Measurements from ENCODE around the gene CMSS1.

Gene CMSS1

GRCh38 chr3:99927671-99928457, 110.2 kb downstream of the CMSS1 start:
- Histone ChIP-seq H3K9me3 (ENCODE audit: control insufficient read depth in 2 of 2, low read length in 2 of 2) (no peaks in the 10 kb centered on the region), H3K36me3 (ENCODE audit: control insufficient read depth in 2 of 2, insufficient read depth in 2 of 2, low read length in 2 of 2) (no peaks in the 10 kb centered on the region), H3K4me3 (ENCODE audit: low read length in 2 of 2) (no peak overlapping the region), H3K9ac (ENCODE audit: low read depth in 1 of 2, low read length in 2 of 2) (no peak overlapping the region), H3K27ac (ENCODE audit: low read depth in 2 of 2, low read length in 2 of 2) (peak overlapping the region; percentile 41 to 56), H3K4me1 (ENCODE audit: control insufficient read depth in 2 of 2, insufficient read depth in 2 of 2, low read length in 2 of 2) (peaks cover 5 to 8% of the 10 kb centered on the region in 2 donors), H3K27me3 (ENCODE audit: control insufficient read depth in 2 of 2, insufficient read depth in 2 of 2, low read length in 2 of 2) (no peaks in the 10 kb centered on the region)

DNA sequence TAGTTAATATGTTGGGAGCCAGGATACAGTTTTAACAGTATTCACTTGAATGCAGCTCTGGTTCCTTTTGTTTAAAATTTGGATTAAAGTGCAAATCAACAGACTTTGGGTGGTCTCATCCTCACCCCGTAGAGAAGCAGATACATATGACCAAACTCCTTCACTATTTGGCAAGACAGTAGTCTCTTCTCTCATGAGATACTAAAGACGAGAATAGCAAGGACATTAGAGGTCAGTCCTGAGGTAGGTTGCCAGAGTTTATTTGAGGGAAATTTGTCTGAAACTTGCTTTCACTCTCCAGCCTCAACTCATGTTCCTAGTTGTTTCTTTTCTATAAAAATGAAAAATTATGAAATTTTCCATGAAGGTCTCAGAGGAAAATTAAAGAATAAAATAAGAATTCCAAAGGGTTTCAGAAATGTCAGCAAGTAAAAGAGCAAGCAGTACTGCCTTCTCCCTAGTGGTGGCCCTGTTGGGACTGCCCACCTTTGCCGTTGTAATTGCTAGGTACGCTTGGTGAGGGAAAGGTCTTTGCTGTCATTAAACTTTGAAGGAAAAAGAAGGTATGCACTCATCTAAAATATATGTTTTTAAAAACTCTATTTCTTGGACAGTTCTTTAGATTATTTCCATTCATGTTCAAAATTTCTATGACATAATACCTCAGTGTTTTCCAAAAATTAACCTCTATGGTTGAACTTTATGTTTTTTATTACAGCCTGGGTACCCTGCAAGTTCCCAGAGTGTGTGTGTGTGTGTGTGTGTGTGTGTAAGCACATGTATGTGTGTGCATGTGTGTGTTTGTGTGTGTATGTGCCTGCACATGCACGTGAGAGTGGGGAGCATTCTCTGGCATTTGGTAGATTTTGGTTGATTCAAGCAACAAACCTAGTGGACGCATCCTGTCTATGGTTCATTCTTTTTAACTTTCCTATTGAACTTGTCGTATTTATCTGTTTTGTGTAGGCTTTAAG, 111.4 kb downstream of the CMSS1 start:
- H3K4me1 ChIP-seq (ENCODE audit: control insufficient read depth in 2 of 2, insufficient read depth in 2 of 2, low read length in 2 of 2): peaks cover 5 to 8% of the 10 kb centered on the region in 2 donors
- H3K9ac ChIP-seq (ENCODE audit: low read depth in 1 of 2, low read length in 2 of 2): no peak overlapping the region
- no peaks in the 10 kb centered on the region for H3K36me3 ChIP-seq (ENCODE audit: control insufficient read depth in 2 of 2, insufficient read depth in 2 of 2, low read length in 2 of 2)
- no peak overlapping the region for H3K4me3 ChIP-seq (ENCODE audit: low read length in 2 of 2)
- H3K9me3 ChIP-seq (ENCODE audit: control insufficient read depth in 2 of 2, low read length in 2 of 2): no peaks in the 10 kb centered on the region
- peak overlapping the region; percentile 38 to 49 for H3K27ac ChIP-seq (ENCODE audit: low read depth in 2 of 2, low read length in 2 of 2)
- no peaks in the 10 kb centered on the region for H3K27me3 ChIP-seq (ENCODE audit: control insufficient read depth in 2 of 2, insufficient read depth in 2 of 2, low read length in 2 of 2)

DNA sequence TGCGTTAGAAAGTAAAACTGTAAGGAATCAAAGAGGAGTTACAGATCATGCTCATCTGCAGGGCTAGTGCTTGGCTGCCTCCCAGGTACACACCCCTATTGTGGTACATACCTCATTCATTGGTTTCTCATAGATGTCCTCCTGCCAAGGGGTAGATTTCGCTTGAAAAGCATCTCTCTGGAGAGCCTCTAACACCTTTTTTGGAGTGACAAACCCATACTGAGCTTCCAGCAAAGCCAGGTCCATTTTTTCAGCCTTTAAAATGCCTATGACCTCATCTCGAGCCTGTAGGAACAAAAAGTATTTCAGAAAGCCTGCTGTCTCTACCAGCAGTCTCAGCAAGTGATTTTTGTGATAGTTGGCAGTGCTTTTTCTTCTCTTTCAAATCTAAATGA, 112.1 kb downstream of the CMSS1 start:
- H3K4me1 ChIP-seq (ENCODE audit: control insufficient read depth in 2 of 2, insufficient read depth in 2 of 2, low read length in 2 of 2): peaks cover 6 to 8% of the 10 kb centered on the region in 2 donors
- no peak overlapping the region for H3K4me3 ChIP-seq (ENCODE audit: low read length in 2 of 2)
- no peak overlapping the region for H3K9ac ChIP-seq (ENCODE audit: low read depth in 1 of 2, low read length in 2 of 2)
- peak overlapping the region; percentile 38 to 49 for H3K27ac ChIP-seq (ENCODE audit: low read depth in 2 of 2, low read length in 2 of 2)
- H3K36me3 ChIP-seq (ENCODE audit: control insufficient read depth in 2 of 2, insufficient read depth in 2 of 2, low read length in 2 of 2): no peaks in the 10 kb centered on the region
- no peaks in the 10 kb centered on the region for H3K9me3 ChIP-seq (ENCODE audit: control insufficient read depth in 2 of 2, low read length in 2 of 2)
- no peaks in the 10 kb centered on the region for H3K27me3 ChIP-seq (ENCODE audit: control insufficient read depth in 2 of 2, insufficient read depth in 2 of 2, low read length in 2 of 2)

DNA sequence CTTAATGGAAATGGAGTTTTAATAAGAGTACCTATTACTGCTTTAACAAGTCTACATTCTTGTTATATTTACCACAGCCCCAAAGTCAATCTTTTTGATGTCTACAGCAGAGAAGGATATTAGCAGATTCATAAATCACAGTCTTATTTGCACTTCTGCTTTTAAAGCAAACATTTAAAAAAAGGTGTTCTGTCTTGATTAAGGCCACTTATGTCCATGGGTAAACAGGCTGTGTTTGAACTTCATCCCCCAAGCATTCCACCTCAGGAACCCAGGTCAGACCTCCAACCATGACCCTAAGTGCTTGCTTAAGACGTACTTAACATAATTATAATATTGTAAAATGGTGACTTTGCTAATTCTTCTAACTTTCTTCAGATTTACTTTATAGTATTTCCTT, 113.4 kb downstream of the CMSS1 start:
- H3K9ac ChIP-seq (ENCODE audit: low read depth in 1 of 2, low read length in 2 of 2): no peak overlapping the region
- no peaks in the 10 kb centered on the region for H3K36me3 ChIP-seq (ENCODE audit: control insufficient read depth in 2 of 2, insufficient read depth in 2 of 2, low read length in 2 of 2)
- peaks cover 6 to 9% of the 10 kb centered on the region in 2 donors for H3K4me1 ChIP-seq (ENCODE audit: control insufficient read depth in 2 of 2, insufficient read depth in 2 of 2, low read length in 2 of 2)
- no peak overlapping the region for H3K4me3 ChIP-seq (ENCODE audit: low read length in 2 of 2)
- no peaks in the 10 kb centered on the region for H3K27me3 ChIP-seq (ENCODE audit: control insufficient read depth in 2 of 2, insufficient read depth in 2 of 2, low read length in 2 of 2)
- H3K9me3 ChIP-seq (ENCODE audit: control insufficient read depth in 2 of 2, low read length in 2 of 2): no peaks in the 10 kb centered on the region
- H3K27ac ChIP-seq (ENCODE audit: low read depth in 2 of 2, low read length in 2 of 2): no peak overlapping the region

DNA sequence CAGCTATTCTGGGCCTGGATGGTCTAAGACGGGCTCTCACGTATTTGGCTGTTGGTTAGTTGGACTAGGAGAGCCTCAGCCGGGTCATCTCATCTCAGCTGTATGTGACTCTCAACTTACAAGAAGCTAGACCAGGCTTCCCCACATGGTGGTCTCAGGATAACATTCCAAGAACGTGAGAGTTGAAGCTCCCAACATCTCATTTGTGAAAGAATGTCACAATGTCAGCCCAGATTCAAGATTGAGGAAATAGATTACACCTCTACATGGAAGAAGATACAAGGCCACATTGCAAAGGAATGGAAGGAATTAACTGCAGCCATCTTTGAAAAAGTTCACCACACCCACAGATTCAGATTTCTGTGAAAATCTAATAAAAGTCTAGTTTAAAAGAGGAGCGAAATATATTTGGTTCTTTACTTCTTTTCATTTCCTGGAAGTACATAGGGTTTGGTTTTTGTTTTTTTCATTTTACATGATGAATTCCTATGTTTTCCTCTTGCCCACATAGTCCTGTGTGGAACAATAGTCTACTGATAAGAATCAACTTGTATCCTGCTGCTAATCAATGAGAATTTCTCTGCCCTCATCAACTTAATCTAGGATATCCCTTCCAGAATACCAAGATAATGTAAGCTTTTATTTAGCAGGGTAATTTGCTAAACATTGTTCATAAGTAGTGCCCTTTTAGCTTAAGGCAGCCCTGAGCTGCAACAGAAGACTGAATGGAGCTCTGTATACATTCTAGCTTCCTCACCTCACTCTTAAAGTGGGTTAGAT, 116.5 kb downstream of the CMSS1 start:
- Histone ChIP-seq H3K4me3 (ENCODE audit: low read length in 2 of 2) (no peak overlapping the region), H3K36me3 (ENCODE audit: control insufficient read depth in 2 of 2, insufficient read depth in 2 of 2, low read length in 2 of 2) (no peaks in the 10 kb centered on the region), H3K9me3 (ENCODE audit: control insufficient read depth in 2 of 2, low read length in 2 of 2) (no peaks in the 10 kb centered on the region), H3K9ac (ENCODE audit: low read depth in 1 of 2, low read length in 2 of 2) (no peak overlapping the region), H3K27me3 (ENCODE audit: control insufficient read depth in 2 of 2, insufficient read depth in 2 of 2, low read length in 2 of 2) (no peaks in the 10 kb centered on the region), H3K27ac (ENCODE audit: low read depth in 2 of 2, low read length in 2 of 2) (no peak overlapping the region), H3K4me1 (ENCODE audit: control insufficient read depth in 2 of 2, insufficient read depth in 2 of 2, low read length in 2 of 2) (peaks cover 9% of the 10 kb centered on the region in 2 donors)

DNA sequence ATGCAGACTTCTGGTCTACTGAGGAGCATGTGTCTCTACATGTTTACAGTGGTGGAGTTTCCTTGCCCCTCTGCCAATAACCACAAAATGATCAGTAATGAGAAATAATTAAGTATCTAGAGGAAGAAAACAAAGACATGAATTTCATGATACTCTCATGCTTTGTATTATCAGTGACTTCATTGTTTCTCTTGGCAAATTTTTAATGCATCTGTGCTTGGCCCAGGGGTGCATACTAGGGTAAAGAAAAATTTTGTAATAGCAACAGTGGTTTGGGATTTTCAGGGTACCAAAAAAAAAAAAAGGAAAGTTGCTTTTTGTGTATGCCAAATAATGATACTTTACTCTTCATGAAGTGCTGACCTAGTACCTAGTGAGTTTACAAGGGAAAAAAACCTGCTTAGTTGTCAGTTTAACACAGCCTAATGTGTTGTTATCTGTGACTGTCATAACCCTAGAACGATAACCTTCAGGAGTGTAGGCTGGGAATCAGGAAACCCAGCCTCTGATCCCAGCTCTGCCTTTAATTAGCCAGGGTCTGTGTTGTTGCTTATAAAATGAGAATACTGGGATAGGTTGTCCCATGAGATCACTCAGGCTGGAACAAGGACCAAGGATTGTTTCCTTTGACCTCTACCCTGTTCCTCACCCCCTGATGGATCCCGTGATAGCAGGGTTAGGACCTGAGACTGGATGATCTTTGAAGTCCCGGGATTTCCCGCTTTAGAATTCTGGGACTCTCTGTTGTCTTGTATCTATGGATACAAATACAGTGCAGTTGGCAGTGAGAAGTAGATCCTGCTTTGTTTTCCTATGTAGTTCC, 117.5 kb downstream of the CMSS1 start:
- Histone ChIP-seq H3K4me1 (ENCODE audit: control insufficient read depth in 2 of 2, insufficient read depth in 2 of 2, low read length in 2 of 2) (peaks cover 9 to 10% of the 10 kb centered on the region in 2 donors), H3K4me3 (ENCODE audit: low read length in 2 of 2) (no peak overlapping the region), H3K36me3 (ENCODE audit: control insufficient read depth in 2 of 2, insufficient read depth in 2 of 2, low read length in 2 of 2) (no peaks in the 10 kb centered on the region), H3K9me3 (ENCODE audit: control insufficient read depth in 2 of 2, low read length in 2 of 2) (no peaks in the 10 kb centered on the region), H3K27ac (ENCODE audit: low read depth in 2 of 2, low read length in 2 of 2) (peak overlapping the region; percentile 56 to 69), H3K27me3 (ENCODE audit: control insufficient read depth in 2 of 2, insufficient read depth in 2 of 2, low read length in 2 of 2) (no peaks in the 10 kb centered on the region), H3K9ac (ENCODE audit: low read depth in 1 of 2, low read length in 2 of 2) (peak overlapping the region in 1 of 2 donors; percentile 50)

DNA sequence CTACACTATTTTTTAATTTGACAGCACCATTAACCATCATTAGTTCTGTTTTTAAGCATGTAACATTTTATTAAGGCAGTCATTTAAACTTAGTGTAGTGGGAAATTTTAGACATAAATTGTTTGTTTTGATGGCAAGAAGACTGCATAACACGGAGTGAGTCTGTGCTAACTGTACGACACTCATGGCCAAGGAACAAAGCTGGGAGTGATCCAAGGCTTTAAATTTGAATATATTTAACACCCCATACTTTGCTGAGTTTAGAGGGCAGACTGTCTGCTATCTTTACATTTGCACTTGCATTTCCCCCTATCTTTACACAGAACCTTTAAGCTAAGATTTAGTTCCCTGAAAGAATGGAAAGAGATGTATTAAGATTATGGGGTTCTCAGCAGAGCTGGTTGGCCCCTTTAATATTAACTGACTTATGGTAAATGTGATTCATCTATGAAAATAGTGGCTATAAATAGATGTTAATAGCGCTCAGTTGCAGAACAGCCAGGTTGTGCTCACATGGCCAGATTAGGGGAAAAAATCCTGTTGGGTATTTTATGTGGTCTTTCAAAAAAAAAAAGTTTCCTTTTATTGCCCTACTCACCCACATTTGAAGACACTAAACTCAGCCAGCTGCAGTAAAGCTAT, 120.7 kb downstream of the CMSS1 start:
- H3K9me3 ChIP-seq (ENCODE audit: control insufficient read depth in 2 of 2, low read length in 2 of 2): no peaks in the 10 kb centered on the region
- H3K27ac ChIP-seq (ENCODE audit: low read depth in 2 of 2, low read length in 2 of 2): peak overlapping the region in 1 of 2 donors; percentile 38
- no peaks in the 10 kb centered on the region for H3K27me3 ChIP-seq (ENCODE audit: control insufficient read depth in 2 of 2, insufficient read depth in 2 of 2, low read length in 2 of 2)
- H3K4me1 ChIP-seq (ENCODE audit: control insufficient read depth in 2 of 2, insufficient read depth in 2 of 2, low read length in 2 of 2): peaks cover 9 to 13% of the 10 kb centered on the region in 2 donors
- H3K4me3 ChIP-seq (ENCODE audit: low read length in 2 of 2): no peak overlapping the region
- no peak overlapping the region for H3K9ac ChIP-seq (ENCODE audit: low read depth in 1 of 2, low read length in 2 of 2)
- no peaks in the 10 kb centered on the region for H3K36me3 ChIP-seq (ENCODE audit: control insufficient read depth in 2 of 2, insufficient read depth in 2 of 2, low read length in 2 of 2)

DNA sequence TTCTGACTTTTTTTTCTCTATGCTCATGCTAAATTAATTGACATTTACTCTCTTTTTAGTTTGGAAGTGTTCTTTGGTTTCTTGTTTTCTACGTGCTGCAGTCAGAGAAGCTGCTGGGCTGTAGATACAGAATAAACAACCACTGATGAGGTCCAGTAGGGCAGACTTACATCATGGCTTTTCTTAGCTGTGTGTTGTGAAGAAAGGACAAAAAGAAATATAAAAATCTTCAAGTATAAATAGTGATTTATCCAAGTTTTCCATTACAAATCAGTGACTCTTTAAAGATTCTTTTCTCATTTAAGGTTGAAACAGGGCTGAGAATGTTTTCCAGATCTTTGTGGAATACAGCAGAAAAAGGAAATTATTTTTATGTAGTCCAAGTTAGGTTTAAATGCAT, 122.2 kb downstream of the CMSS1 start:
- Histone ChIP-seq H3K4me1 (ENCODE audit: control insufficient read depth in 2 of 2, insufficient read depth in 2 of 2, low read length in 2 of 2) (peaks cover 9 to 17% of the 10 kb centered on the region in 2 donors), H3K36me3 (ENCODE audit: control insufficient read depth in 2 of 2, insufficient read depth in 2 of 2, low read length in 2 of 2) (no peaks in the 10 kb centered on the region), H3K9ac (ENCODE audit: low read depth in 1 of 2, low read length in 2 of 2) (no peak overlapping the region), H3K27ac (ENCODE audit: low read depth in 2 of 2, low read length in 2 of 2) (peak overlapping the region; percentile 16 to 46), H3K9me3 (ENCODE audit: control insufficient read depth in 2 of 2, low read length in 2 of 2) (no peaks in the 10 kb centered on the region), H3K4me3 (ENCODE audit: low read length in 2 of 2) (no peak overlapping the region), H3K27me3 (ENCODE audit: control insufficient read depth in 2 of 2, insufficient read depth in 2 of 2, low read length in 2 of 2) (no peaks in the 10 kb centered on the region)

DNA sequence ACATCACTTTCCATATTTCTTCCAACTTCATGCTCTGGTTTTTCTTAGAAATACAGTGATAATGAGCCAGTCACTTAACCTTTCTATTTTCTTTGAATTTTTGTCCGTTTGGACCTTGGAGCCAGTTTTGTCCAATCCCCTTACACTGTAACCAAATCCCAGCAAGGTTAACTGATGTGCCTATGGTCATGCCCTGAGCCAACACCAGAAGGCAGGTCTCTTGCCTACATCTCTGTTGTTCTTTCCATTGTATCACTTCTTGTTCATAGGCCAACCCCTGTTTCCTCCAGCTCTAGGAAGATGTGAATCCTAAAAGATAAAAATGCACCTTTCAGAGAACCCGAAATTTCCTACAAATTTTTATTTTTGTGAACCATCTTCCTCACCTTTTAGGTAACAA, 122.7 kb downstream of the CMSS1 start:
- Histone ChIP-seq H3K36me3 (ENCODE audit: control insufficient read depth in 2 of 2, insufficient read depth in 2 of 2, low read length in 2 of 2) (no peaks in the 10 kb centered on the region), H3K9ac (ENCODE audit: low read depth in 1 of 2, low read length in 2 of 2) (no peak overlapping the region), H3K9me3 (ENCODE audit: control insufficient read depth in 2 of 2, low read length in 2 of 2) (no peaks in the 10 kb centered on the region), H3K27ac (ENCODE audit: low read depth in 2 of 2, low read length in 2 of 2) (peak overlapping the region; percentile 16 to 46), H3K27me3 (ENCODE audit: control insufficient read depth in 2 of 2, insufficient read depth in 2 of 2, low read length in 2 of 2) (no peaks in the 10 kb centered on the region), H3K4me3 (ENCODE audit: low read length in 2 of 2) (no peak overlapping the region), H3K4me1 (ENCODE audit: control insufficient read depth in 2 of 2, insufficient read depth in 2 of 2, low read length in 2 of 2) (peaks cover 10 to 17% of the 10 kb centered on the region in 2 donors)
